GM15510 (cell line): ENCODE results near the gene RTCA.

Experiments
- POLR2A ChIP-seq: IDR thresholded peaks from 3 replicates; pipeline ENCODE4 v1.6.1; 2011; ENCODE audit warnings: borderline replicate concordance; ENCODE audit not compliant: insufficient read length; ENCODE audit errors: extremely low read depth

RTCA gene

DNA sequence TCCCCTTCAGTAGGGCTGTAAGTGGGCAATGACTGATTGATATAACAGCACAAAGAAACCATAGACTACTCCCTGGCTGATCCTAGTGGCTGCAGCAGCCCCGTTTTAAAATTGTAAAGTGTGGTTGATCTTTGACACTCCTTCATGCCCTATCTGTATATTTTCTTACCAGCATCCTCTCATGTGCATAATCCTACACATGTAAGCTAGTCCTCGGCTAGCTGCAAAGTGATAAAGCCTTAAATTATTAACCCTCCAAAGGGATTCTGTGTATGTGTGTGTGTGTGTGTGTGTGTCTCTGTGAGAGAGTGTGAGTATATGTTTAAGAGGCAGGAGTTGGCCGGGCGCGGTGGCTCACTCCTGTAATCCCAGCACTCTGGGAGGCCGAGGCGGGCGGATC lies 55.5 kb downstream of the RTCA start:
- no peak for TF ChIP-seq POLR2A

DNA sequence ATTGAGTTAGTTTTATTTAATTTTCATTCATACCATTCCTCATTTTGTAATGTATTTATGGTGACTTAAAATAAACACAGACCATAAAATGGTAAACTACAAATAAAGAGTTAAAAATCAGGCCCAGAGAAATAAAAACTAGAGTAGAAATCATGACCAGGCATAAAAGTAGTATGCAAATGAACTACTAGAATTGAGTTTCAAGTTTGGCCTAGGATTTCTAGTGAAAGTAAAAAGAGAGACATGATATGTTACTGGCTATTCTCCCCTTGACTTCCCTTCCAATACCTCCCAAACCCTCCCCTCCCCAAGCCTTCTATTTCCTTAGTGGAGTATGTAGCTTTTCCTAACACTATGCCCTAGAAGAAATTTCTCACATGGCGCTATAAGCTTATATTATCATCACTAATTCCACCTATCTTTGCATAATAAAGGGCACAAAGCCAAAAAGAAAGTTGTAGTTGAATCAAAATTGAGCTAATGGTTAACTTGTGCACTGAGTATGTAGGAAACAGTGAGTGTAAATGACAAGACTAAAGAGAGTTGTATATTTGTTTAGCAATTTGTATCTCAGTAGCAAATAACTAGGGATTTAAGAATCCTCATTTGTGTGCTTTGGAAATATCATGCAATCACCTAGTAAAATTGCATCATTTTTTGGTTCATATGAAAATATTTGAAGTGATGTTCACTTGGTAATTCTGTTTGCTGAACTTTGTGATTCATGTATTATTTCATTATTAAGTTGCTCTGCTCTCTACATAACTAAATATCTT lies 56.6 kb downstream of the RTCA start:
- TF ChIP-seq POLR2A, result no peak

- no peak for TF ChIP-seq POLR2A
Observed at GRCh38 chr1:100323419-100324106, 57.5 kb downstream of the RTCA start.

DNA sequence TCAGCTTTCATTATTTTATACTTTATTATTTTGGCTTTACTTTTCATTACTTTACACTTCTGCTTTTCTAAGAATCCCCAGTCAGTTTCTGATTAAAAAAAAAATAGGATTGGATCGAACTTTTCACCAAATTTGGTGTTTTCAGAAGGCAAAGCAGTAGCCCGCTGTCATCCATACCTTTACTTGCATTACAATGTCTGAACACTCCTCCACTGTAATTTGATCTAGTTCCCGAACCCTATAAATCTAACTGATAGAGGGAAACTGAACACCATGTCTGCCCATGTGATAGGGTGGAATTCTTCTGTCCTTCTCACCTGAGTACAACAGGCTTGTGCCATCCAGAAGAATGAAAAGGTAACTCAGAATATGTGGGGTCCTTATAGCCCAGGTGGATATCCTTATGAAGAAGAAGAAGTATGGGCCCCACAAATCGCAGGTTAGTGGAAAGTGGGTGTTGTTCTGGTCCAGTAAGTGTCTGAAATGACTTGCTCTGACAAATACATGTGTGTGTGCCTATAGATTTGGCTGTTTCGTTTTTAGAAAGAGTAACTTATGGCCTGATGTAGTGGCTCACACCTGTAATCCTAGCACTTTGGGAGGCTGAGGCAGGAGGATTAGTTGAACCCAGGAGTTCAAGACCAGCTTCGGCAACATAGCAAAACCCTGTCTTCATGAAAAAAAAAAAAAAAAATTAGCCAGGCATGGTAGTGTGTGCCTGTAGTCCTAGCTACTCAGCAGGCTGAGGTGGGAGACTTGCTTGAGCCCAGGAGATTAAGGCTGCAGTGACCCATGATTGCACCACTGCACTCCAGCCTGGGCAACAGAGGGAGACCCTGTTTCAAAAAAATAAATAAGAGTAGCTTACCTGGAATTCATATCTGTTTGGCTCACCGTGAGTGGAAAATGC lies 59.7 kb downstream of the RTCA start:
- TF ChIP-seq POLR2A, result no peak

- TF ChIP-seq POLR2A, result no peak
Observed at GRCh38 chr1:100328133-100328532, 62.1 kb downstream of the RTCA start.

GRCh38 chr1:100332331-100332730 lies 66.3 kb downstream of the RTCA start:
- no peak for TF ChIP-seq POLR2A

- no peak for TF ChIP-seq POLR2A
Observed at GRCh38 chr1:100335436-100335835, 69.4 kb downstream of the RTCA start.

DNA sequence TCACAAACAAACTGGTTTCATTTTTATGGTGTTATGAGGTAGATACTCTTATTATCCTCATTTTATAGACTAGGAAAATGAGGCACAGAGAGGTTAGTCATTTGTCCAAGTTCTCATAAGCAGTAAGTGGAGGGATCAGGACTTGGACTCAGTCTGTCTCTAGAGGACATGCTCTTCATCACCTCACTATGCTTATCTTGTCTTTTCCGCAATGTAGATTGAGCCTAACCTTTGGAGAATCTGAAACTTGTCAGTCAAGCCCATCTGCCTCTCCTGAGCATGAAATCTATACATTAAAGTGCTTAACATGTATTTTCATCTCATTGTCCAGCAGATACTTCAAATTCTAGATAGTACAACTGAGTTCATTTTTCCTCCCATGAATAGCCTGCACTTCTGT lies 74.5 kb downstream of the RTCA start:
- no peak for TF ChIP-seq POLR2A

- no peak for TF ChIP-seq POLR2A
Observed at GRCh38 chr1:100342348-100342747, 76.3 kb downstream of the RTCA start.
